Mucosa of descending colon (tissue), 3 donors: ENCODE measurements around the gene EGFL6. TPM values are rescaled to one million over a fixed set of nuclear protein-coding genes. Genes with fewer than 3 reads are reported as not detected.

ENCODE experiments used
- ATAC-seq: fragments of 200-7000 bp; cut with Tn5 transposase; one replicate; pipeline ENCODE4 v1.9.1; 2020; ENCODE audit warnings: mild to moderate bottlenecking, moderate library complexity
- DNase-seq, 3 donors: peaks; one replicate each; pipeline ENCODE4 v3.0.0-alpha.2; 2020
- H3K36me3 ChIP-seq: fragments of 200-600 bp; one replicate; pipeline ENCODE4 v1.8.0; 2021; ENCODE audit warnings: low read depth, mild to moderate bottlenecking
- H3K4me1 ChIP-seq: fragments of 200-600 bp; one replicate; pipeline ENCODE4 v1.8.0; 2021; ENCODE audit warnings: low read depth, mild to moderate bottlenecking
- H3K4me3 ChIP-seq: fragments of 200-600 bp; one replicate; pipeline ENCODE4 v1.8.0; 2021; ENCODE audit warnings: mild to moderate bottlenecking
- H3K9me3 ChIP-seq: fragments of 200-600 bp; one replicate; pipeline ENCODE4 v1.8.0; 2021; ENCODE audit warnings: mild to moderate bottlenecking
- intact Hi-C, 2 donors: fragments of 100-400 bp; cut with DNase I in 1 of 2; cut with micrococcal nuclease in 1 of 2; formaldehyde crosslinking; loops; one replicate each; pipeline versions ENCODE4 v1.11.0 to v1.11.1; 2022; cut with DNase I, micrococcal nuclease
- total RNA-seq, 3 donors: library from RNA; stranded (reverse); fragmentation: NEBNext Ultra II Directional in 2 of 3; extraction: Animal tissue kit (Norgen Biotek cat#: 25700) in 2 of 3; gene quantifications; one replicate each; pipeline versions ENCODE4 v1.2.1 to v1.2.4, GENCODE V29; 2021 to 2023
- TF ChIP-seq, protein P1 (sequence below): fragments of 200-600 bp; IDR thresholded peaks from one replicate; pipeline ENCODE4 v1.8.0; 2022; ENCODE audit warnings: antibody characterized with exemption, mild to moderate bottlenecking
- donor health status: DM: no; HTN: no; CAD: no; lungs with moderate emphysema.
- donor health status: DM: no; HTN: no; CAD: no.
- donor health status: DM: no; HTN: yes; CAD: no.

The EGFL6 gene
- total RNA-seq, 3 donors from 2014 or later = 0.29 TPM; not detected in 2

GRCh38 chrX:13535376-13536165 lies 33.8 kb upstream of the EGFL6 start:
- no peak for ATAC-seq
- no peak overlapping the region for H3K4me3 ChIP-seq

GRCh38 chrX:13536551-13536950 lies 32.9 kb upstream of the EGFL6 start:
- Histone ChIP-seq H3K9me3 (no peaks in the 10 kb centered on the region), H3K36me3 (no peaks in the 10 kb centered on the region), H3K4me1 (no peaks in the 10 kb centered on the region), H3K4me3 (no peak overlapping the region)
- DNase-seq = no peak
- TF ChIP-seq, protein P1, sequence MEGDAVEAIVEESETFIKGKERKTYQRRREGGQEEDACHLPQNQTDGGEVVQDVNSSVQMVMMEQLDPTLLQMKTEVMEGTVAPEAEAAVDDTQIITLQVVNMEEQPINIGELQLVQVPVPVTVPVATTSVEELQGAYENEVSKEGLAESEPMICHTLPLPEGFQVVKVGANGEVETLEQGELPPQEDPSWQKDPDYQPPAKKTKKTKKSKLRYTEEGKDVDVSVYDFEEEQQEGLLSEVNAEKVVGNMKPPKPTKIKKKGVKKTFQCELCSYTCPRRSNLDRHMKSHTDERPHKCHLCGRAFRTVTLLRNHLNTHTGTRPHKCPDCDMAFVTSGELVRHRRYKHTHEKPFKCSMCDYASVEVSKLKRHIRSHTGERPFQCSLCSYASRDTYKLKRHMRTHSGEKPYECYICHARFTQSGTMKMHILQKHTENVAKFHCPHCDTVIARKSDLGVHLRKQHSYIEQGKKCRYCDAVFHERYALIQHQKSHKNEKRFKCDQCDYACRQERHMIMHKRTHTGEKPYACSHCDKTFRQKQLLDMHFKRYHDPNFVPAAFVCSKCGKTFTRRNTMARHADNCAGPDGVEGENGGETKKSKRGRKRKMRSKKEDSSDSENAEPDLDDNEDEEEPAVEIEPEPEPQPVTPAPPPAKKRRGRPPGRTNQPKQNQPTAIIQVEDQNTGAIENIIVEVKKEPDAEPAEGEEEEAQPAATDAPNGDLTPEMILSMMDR = no peak
- ATAC-seq = no peak
- intact Hi-C loops = no loop called here

More at GRCh38 chrX:13535376-13536165, 33.8 kb upstream of the EGFL6 start:
- H3K9me3 ChIP-seq = no peaks in the 10 kb centered on the region
- TF ChIP-seq, protein P1 = no peak
- intact Hi-C loops = no loop called here
- DNase-seq = no peak
- no peaks in the 10 kb centered on the region for H3K4me1 ChIP-seq
- no peaks in the 10 kb centered on the region for H3K36me3 ChIP-seq

- no peak for DNase-seq
- no peak for ATAC-seq
- intact Hi-C loops = no loop called here
- Histone ChIP-seq H3K36me3 (no peaks in the 10 kb centered on the region), H3K4me1 (no peaks in the 10 kb centered on the region), H3K9me3 (no peaks in the 10 kb centered on the region), H3K4me3 (no peak overlapping the region)
- TF ChIP-seq, protein P1 = no peak
Observed at GRCh38 chrX:13538414-13538813, 31.0 kb upstream of the EGFL6 start.

DNA sequence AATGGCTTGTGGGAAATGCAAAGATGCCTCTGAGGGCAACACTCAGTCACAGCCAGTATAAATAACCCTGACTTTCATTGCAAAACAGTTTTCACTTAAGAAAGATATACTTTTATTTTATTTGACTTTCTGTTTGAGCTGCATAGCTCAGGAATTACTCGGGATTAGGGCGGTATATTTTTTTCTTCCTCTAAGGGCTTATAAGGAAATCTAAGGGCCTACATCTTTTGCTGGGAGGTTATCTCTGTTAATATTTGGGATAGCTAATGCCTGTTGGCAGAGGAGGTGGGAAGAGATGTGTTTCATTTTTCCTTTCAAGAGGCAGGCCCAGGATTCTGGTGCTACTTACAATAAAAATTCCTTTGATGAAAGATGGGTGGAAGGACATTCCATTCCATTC lies 28.8 kb upstream of the EGFL6 start:
- intact Hi-C loops = no loop called here
- TF ChIP-seq, protein P1 = no peak
- no peaks in the 10 kb centered on the region for H3K9me3 ChIP-seq
- DNase-seq = no peak
- no peaks in the 10 kb centered on the region for H3K36me3 ChIP-seq
- ATAC-seq = no peak
- no peak overlapping the region for H3K4me3 ChIP-seq
- H3K4me1 ChIP-seq = no peaks in the 10 kb centered on the region

- Histone ChIP-seq H3K4me3 (no peak overlapping the region), H3K4me1 (no peaks in the 10 kb centered on the region), H3K36me3 (no peaks in the 10 kb centered on the region), H3K9me3 (no peaks in the 10 kb centered on the region)
- ATAC-seq (no peak), DNase-seq (no peak)
- intact Hi-C loops = no loop called here
- TF ChIP-seq, protein P1 = no peak
Observed at GRCh38 chrX:13545726-13546125, 23.7 kb upstream of the EGFL6 start.
